NT2/D1 (cell line): Measurements from ENCODE around the gene MED26.

Experiments
- DNase-seq: peaks from one replicate; pipeline ENCODE4 v3.0.0-alpha.2; 2011; ENCODE audit warnings: low read depth, low spot score
- H3K27me3 ChIP-seq: 2 replicates; pipeline ENCODE4 v1.6.0; 2011; ENCODE audit warnings: mild to moderate bottlenecking; ENCODE audit not compliant: insufficient read length, insufficient read depth
- H3K36me3 ChIP-seq: 2 replicates; pipeline ENCODE4 v1.6.1; 2011; ENCODE audit warnings: mild to moderate bottlenecking, low read length, mixed read lengths; ENCODE audit not compliant: insufficient read depth, insufficient read length
- H3K4me1 ChIP-seq: 2 replicates; pipeline ENCODE4 v1.5.1; 2011; ENCODE audit not compliant: insufficient read depth, insufficient read length
- H3K4me3 ChIP-seq: 2 replicates; pipeline ENCODE4 v1.5.1; 2011; ENCODE audit warnings: low read depth; ENCODE audit not compliant: insufficient read length
- H3K9ac ChIP-seq: 2 replicates; pipeline ENCODE4 v1.6.0; 2011; ENCODE audit warnings: low read depth; ENCODE audit not compliant: insufficient read length
- H3K9me3 ChIP-seq: 2 replicates; pipeline ENCODE4 v1.5.1; 2011; ENCODE audit warnings: mild to moderate bottlenecking, low read length; ENCODE audit not compliant: insufficient read depth
- SUZ12 ChIP-seq: IDR thresholded peaks from 2 replicates; pipeline ENCODE4 v1.6.1; 2011; ENCODE audit not compliant: insufficient read length, insufficient read depth; ENCODE audit errors: extremely low read depth
- YY1 ChIP-seq: IDR thresholded peaks from 2 replicates; pipeline ENCODE4 v1.6.1; 2011; ENCODE audit not compliant: insufficient read length, insufficient read depth
- ZNF274 ChIP-seq: IDR thresholded peaks from 2 replicates; pipeline ENCODE4 v1.6.1; 2011; ENCODE audit warnings: mild to moderate bottlenecking, low read depth, low read length

The MED26 gene

GRCh38 chr19:16668176-16668575, 40.2 kb upstream of the MED26 start:
- no peak for TF ChIP-seq ZNF274
- no peak for TF ChIP-seq YY1
- no peak for TF ChIP-seq SUZ12
- Histone ChIP-seq H3K27me3 (no peaks in the 10 kb centered on the region), H3K36me3 (no peaks in the 10 kb centered on the region), H3K4me3 (no peak overlapping the region), H3K9ac (no peak overlapping the region), H3K9me3 (no peaks in the 10 kb centered on the region), H3K4me1 (peaks cover 3% of the 10 kb centered on the region)
- DNase-seq: no peak

GRCh38 chr19:16661480-16662034, 33.6 kb upstream of the MED26 start:
- peaks cover 30% of the 10 kb centered on the region for H3K36me3 ChIP-seq
- DNase-seq: no peak
- H3K9me3 ChIP-seq: no peaks in the 10 kb centered on the region
- peaks cover 19% of the 10 kb centered on the region for H3K27me3 ChIP-seq
- H3K4me3 ChIP-seq: peak overlapping the region; percentile 82
- H3K9ac ChIP-seq: peak overlapping the region; percentile 77
- H3K4me1 ChIP-seq: peaks cover 11% of the 10 kb centered on the region
- TF ChIP-seq SUZ12: no peak
- TF ChIP-seq ZNF274: no peak
- no peak for TF ChIP-seq YY1

- no peaks in the 10 kb centered on the region for H3K9me3 ChIP-seq
- DNase-seq: no peak
- H3K4me3 ChIP-seq: peak within 1 kb of the TSS; percentile 82
- H3K4me1 ChIP-seq: peaks cover 11% of the 10 kb centered on the region
- peaks cover 36% of the 10 kb centered on the region for H3K36me3 ChIP-seq
- peak within 1 kb of the TSS; percentile 97 for H3K9ac ChIP-seq
- no peak for TF ChIP-seq ZNF274
- peaks cover 19% of the 10 kb centered on the region for H3K27me3 ChIP-seq
These were observed 32.9 kb upstream of the MED26 start, which contains the start of gene TMEM38A for GRCh38 chr19:16660763-16661479. TMEM38A (plus strand) TSS chr19:16661139; CDS start chr19:16661218, 79 bp downstream.

DNA sequence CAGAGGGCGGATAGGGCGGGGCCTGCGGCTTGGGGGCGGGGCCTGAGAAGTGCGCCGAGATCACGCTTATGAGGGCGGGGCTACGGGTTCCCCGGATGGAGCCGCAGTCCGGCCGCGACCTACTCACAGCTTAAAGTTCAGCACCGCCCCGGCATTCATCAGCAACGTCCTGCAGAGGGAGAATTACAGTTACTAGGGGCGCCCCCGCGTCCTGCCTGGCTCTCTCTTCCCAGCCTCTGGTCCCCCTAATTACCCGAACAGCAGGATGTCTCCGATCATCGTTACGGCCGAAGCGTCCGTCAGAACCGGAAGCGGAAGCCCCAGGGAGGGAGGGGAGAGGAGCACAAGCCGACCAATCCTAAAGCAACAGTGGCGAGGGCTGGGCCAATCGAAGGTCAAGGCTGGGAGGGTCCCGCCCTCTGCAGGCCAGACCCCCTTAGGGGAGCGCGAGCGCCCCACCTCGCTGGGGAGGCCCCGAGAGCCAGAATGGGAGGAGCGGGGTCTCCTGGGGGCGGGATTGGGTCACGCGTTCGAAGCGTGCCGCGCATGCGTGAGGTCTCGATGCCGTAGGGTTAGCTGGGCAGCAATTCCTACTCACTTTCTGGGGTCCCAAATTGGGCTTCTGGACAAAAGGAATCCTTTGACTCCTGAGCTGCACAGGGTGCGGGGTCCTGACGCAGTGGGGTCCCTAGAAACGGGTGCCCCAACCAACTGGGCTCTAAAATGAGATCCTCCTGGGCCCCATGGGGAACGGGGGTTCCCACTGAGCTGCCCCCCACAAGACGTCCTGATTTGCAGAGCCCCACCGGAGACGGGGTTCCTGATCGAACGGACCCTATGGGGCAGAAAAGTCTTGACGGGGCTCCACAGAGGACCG, 32.1 kb upstream of the MED26 start, which contains the start of gene SMIM7:
Gene SMIM7, minus strand, starts transcription at position 313 of the 877 bp plus-strand sequence. Its CDS starts 34 bp downstream, at position 279.
- peak within 1 kb of the TSS; percentile 97 for H3K9ac ChIP-seq
- H3K36me3 ChIP-seq: peaks cover 43% of the 10 kb centered on the region
- H3K4me3 ChIP-seq: peak within 1 kb of the TSS; percentile 82
- no peaks in the 10 kb centered on the region for H3K9me3 ChIP-seq
- H3K27me3 ChIP-seq: peaks cover 19% of the 10 kb centered on the region
- TF ChIP-seq SUZ12: no peak
- no peak for TF ChIP-seq ZNF274
- TF ChIP-seq YY1: no peak
- DNase-seq: peak; percentile 99
- H3K4me1 ChIP-seq: peaks cover 11% of the 10 kb centered on the region

- peak overlapping the region; percentile 82 for H3K4me3 ChIP-seq
- peaks cover 19% of the 10 kb centered on the region for H3K27me3 ChIP-seq
- peak overlapping the region; percentile 97 for H3K9ac ChIP-seq
- no peak for TF ChIP-seq SUZ12
- no peak for TF ChIP-seq ZNF274
- no peak for TF ChIP-seq YY1
- DNase-seq: no peak
- peaks cover 50% of the 10 kb centered on the region for H3K36me3 ChIP-seq
- peaks cover 11% of the 10 kb centered on the region for H3K4me1 ChIP-seq
- no peaks in the 10 kb centered on the region for H3K9me3 ChIP-seq
These were observed 31.4 kb upstream of the MED26 start for GRCh38 chr19:16659464-16659831.

DNA sequence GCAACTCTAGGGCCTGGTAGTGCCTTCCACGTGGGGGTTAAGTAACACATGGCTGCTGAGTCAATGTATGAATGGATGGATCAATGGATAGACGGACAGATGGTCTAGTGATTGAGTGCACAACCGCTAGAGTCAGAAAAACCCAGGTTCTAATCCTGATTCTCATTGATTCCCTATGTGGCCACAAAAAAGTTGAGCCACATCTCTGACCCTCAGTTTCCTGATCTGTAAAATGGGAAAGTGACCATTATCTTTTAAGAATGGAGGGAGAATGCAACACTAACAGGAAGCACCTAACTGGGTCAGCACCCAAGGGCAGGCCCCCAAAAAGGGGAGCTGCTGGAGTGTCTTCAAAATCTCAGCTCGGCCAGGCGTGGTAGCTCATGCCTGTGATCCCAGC, 29.4 kb upstream of the MED26 start:
- Histone ChIP-seq H3K9ac (no peak overlapping the region), H3K4me3 (no peak overlapping the region), H3K4me1 (peaks cover 11% of the 10 kb centered on the region), H3K9me3 (no peaks in the 10 kb centered on the region), H3K36me3 (peaks cover 67% of the 10 kb centered on the region), H3K27me3 (peaks cover 19% of the 10 kb centered on the region)
- no peak for DNase-seq
- TF ChIP-seq SUZ12: no peak
- TF ChIP-seq ZNF274: no peak
- TF ChIP-seq YY1: no peak

GRCh38 chr19:16655727-16656126, 27.7 kb upstream of the MED26 start:
- Histone ChIP-seq H3K4me1 (peaks cover 7% of the 10 kb centered on the region), H3K27me3 (peaks cover 4% of the 10 kb centered on the region), H3K9ac (no peak overlapping the region), H3K4me3 (no peak overlapping the region), H3K36me3 (peaks cover 84% of the 10 kb centered on the region), H3K9me3 (no peaks in the 10 kb centered on the region)
- no peak for DNase-seq
- TF ChIP-seq ZNF274 (no peak), YY1 (no peak), SUZ12 (no peak)
